ENCODE measurements around the gene NR5A1.

DNA sequence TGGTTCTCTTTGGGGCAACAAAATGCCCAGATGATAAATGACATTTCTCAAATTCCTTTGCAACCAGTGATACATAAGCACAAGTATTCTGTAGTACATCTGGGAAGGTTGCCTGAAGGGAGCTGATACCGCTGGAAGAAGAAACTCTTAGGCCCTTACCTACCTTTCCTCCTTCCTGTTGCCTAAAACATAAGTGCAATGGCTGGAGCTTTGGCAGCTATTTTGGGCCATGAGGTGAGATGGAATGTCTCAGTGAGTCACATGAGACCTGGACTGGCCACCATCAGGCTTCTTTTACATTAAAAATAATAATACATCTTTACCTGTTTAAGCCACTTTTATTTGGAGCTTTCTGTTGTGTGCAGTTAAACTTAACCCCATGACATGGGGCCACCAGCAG is 68.1 kb downstream of the NR5A1 start:
- TF ChIP-seq, protein P1, sequence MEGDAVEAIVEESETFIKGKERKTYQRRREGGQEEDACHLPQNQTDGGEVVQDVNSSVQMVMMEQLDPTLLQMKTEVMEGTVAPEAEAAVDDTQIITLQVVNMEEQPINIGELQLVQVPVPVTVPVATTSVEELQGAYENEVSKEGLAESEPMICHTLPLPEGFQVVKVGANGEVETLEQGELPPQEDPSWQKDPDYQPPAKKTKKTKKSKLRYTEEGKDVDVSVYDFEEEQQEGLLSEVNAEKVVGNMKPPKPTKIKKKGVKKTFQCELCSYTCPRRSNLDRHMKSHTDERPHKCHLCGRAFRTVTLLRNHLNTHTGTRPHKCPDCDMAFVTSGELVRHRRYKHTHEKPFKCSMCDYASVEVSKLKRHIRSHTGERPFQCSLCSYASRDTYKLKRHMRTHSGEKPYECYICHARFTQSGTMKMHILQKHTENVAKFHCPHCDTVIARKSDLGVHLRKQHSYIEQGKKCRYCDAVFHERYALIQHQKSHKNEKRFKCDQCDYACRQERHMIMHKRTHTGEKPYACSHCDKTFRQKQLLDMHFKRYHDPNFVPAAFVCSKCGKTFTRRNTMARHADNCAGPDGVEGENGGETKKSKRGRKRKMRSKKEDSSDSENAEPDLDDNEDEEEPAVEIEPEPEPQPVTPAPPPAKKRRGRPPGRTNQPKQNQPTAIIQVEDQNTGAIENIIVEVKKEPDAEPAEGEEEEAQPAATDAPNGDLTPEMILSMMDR (IDR thresholded peaks at IDR 0.05 in 2 of 3, conservative IDR thresholded peaks at IDR 0.05 in 1 of 3; ENCODE audit: borderline replicate concordance in 1 of 3, insufficient read depth in 1 of 3, low read depth in 2 of 3, low read length in 2 of 3), result no peak
- no peak for TF ChIP-seq EZH2 (IDR thresholded peaks at IDR 0.05)
- TF ChIP-seq JUND (IDR thresholded peaks at IDR 0.05), result no peak
- TF ChIP-seq, protein P2, sequence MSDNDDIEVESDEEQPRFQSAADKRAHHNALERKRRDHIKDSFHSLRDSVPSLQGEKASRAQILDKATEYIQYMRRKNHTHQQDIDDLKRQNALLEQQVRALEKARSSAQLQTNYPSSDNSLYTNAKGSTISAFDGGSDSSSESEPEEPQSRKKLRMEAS (IDR thresholded peaks at IDR 0.05), result no peak
- TF ChIP-seq, protein P3, sequence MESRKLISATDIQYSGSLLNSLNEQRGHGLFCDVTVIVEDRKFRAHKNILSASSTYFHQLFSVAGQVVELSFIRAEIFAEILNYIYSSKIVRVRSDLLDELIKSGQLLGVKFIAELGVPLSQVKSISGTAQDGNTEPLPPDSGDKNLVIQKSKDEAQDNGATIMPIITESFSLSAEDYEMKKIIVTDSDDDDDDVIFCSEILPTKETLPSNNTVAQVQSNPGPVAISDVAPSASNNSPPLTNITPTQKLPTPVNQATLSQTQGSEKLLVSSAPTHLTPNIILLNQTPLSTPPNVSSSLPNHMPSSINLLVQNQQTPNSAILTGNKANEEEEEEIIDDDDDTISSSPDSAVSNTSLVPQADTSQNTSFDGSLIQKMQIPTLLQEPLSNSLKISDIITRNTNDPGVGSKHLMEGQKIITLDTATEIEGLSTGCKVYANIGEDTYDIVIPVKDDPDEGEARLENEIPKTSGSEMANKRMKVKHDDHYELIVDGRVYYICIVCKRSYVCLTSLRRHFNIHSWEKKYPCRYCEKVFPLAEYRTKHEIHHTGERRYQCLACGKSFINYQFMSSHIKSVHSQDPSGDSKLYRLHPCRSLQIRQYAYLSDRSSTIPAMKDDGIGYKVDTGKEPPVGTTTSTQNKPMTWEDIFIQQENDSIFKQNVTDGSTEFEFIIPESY (IDR thresholded peaks at IDR 0.05; ENCODE audit: extremely low read depth, insufficient replicate concordance, low read length), result no peak
- TF ChIP-seq CBX3 (IDR thresholded peaks at IDR 0.05; ENCODE audit: low read depth), result no peak
- no peak for TF ChIP-seq POLR2A (IDR thresholded peaks at IDR 0.05; ENCODE audit: borderline replicate concordance, extremely low read depth, insufficient read depth, insufficient read length)
- no peak for TF ChIP-seq SP1 (IDR thresholded peaks at IDR 0.05; ENCODE audit: low read depth)
- TF ChIP-seq, protein P4, sequence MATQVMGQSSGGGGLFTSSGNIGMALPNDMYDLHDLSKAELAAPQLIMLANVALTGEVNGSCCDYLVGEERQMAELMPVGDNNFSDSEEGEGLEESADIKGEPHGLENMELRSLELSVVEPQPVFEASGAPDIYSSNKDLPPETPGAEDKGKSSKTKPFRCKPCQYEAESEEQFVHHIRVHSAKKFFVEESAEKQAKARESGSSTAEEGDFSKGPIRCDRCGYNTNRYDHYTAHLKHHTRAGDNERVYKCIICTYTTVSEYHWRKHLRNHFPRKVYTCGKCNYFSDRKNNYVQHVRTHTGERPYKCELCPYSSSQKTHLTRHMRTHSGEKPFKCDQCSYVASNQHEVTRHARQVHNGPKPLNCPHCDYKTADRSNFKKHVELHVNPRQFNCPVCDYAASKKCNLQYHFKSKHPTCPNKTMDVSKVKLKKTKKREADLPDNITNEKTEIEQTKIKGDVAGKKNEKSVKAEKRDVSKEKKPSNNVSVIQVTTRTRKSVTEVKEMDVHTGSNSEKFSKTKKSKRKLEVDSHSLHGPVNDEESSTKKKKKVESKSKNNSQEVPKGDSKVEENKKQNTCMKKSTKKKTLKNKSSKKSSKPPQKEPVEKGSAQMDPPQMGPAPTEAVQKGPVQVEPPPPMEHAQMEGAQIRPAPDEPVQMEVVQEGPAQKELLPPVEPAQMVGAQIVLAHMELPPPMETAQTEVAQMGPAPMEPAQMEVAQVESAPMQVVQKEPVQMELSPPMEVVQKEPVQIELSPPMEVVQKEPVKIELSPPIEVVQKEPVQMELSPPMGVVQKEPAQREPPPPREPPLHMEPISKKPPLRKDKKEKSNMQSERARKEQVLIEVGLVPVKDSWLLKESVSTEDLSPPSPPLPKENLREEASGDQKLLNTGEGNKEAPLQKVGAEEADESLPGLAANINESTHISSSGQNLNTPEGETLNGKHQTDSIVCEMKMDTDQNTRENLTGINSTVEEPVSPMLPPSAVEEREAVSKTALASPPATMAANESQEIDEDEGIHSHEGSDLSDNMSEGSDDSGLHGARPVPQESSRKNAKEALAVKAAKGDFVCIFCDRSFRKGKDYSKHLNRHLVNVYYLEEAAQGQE (IDR thresholded peaks at IDR 0.05; ENCODE audit: low read depth), result no peak
- TF ChIP-seq ZNF274 (IDR thresholded peaks at IDR 0.05; ENCODE audit: low read depth, low read length), result no peak
- TF ChIP-seq POLR2AphosphoS5 (IDR thresholded peaks at IDR 0.05; ENCODE audit: low read depth, low read length), result no peak
- TF ChIP-seq EZH2phosphoT487 (IDR thresholded peaks at IDR 0.05; ENCODE audit: borderline replicate concordance), result no peak

All from HCT116 (cell line).